ENCODE results near the gene ADGRD1.

The ADGRD1 gene

DNA sequence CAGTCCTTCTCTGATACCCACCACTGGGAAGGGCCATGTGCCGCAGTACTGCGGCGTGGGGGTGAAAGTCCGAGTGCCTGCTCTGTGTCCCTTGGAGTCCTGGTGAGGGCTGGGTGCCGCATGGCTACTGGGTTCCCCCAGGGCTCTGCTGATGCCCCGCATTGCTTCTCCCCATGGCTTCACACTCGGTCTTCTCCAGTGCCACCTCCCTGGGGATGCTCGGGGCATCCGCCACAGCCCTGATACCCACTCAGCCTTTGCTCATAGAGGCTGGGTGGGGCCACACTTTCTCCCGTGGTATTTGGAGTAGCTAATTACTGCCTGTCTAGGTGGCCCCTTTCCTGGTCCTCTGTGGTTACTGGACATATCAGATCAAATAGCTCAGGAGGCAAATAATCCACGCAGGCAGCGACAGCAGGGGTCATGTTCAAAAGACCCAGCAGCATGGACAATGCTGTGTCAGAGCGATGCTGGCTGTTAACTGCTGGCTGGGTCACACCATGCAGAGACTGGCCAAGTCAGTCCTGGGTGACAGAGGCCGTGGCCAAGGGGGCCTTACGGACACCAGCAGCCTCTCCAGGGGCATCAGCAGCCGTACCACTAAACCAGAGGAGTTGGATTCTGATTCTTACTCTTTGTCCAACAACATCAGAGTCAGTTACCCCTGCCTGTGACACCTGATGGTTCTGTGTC is 106.5 kb downstream of the ADGRD1 start:
- peak; percentile 32 for DNase-seq

DNA sequence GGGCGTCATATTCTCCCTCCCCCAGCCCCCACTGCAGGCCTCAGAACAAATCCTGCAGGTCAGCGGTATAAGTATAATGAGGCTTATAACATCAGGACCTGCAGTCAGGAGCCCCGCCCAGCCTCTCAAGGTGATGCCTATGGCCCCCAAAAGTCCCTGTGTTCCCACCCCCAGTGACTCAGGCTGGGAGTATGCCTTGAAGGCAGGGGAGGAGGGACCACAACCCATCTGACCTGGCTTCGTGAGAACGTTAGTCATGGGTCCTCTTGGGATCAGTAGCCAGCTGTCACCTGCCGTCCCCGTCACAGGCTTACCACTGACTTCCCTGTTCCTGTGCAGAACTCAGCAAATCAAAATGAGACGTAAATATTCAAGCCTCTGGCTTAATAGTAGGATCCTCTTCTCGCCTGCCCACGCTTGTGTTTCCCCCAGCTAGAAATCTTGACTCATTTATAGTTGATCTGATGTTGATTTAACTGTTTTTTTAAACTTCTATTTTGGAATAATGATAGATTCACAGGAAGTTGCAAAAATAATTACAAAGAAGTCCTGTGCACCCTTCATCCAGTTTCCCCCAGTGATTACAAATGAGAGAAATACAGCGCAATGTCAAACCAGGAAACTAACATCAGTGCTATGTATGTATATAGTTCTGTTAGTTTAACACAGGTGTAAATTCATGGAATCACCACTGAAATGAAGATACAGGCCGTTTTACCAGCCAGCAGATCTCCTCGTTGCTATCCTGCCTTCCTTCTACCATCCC is 107.5 kb downstream of the ADGRD1 start:
- DNase-seq, result peak; percentile 46

DNA sequence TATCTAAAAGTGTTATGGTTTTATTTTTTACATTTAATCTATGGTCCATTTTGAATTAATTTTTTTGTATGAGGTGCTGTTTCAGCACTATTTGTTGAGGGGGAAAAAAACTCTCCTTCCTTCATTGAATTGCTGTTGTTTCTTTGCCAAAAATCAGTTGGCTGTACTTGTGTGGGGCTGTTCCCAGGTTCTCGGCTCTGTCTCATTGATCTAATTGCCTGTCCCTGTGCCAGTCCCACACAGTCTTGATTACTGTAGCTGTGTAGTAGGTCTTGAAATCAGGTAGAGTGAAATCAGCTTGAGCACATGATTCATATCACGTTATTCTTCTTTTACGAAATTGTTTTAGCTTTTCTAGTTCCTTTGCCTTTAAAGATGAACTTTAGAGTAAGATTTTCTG is 109.7 kb downstream of the ADGRD1 start:
- DNase-seq, result no peak

DNA sequence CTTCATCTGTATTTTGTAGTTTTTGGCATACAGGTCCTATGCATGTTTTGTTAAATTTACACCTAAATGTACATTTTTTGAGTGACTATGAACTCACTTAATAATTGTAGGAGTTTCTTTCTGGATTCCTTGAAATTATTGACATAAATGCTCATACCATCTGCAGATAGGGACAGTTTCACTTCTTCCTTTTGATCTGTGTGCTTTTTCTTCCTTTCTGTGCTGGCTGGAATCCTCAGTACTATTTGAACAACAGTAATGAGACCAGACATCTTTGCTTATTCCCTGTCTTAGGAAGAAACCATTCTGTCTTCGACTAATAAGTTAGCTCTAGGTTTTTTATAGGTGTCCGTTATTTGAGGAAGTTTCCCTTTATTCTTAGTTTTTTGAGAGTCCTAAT is 110.3 kb downstream of the ADGRD1 start:
- DNase-seq, result no peak

DNA sequence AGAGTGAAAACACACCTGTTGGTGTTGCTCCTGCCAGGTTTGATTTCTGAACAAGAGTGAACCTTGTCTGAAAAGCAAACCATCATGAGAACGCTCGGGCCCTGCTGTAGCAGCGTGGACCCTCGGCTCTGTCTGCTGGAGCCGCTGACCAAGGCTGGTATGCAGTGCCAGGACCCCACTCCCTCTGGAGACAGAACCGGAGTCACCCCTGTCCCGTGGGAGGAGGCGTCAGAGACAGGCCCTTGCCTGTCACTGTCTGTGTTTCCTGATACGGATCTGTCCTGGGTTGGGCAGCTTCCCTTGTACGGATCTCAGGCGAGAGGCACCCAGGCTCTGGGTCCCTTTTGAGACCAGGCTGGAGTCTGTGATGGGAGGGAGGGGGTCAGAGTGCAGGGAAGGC is 111.6 kb downstream of the ADGRD1 start:
- DNase-seq, result peak; percentile 12

DNA sequence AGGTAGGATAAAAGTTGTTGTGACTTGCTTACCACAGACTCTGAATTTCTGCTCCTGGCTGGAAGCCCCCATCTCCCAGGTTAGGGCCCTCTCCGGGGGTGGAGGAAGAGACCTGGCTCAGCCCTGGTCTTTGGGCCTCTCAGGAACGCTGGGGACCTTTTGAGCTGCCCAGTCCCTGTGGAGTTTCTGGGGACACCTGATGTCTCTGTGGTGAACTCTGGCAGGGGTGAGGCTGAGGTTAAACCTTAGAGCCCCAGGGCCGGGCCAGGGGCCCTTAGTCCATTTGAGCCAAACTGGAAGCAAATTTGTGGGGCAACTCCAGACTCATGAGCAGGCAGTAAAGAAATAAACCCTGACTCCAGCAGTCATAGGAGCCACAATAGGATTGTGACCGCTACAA is 112.1 kb downstream of the ADGRD1 start:
- DNase-seq, result no peak

DNA sequence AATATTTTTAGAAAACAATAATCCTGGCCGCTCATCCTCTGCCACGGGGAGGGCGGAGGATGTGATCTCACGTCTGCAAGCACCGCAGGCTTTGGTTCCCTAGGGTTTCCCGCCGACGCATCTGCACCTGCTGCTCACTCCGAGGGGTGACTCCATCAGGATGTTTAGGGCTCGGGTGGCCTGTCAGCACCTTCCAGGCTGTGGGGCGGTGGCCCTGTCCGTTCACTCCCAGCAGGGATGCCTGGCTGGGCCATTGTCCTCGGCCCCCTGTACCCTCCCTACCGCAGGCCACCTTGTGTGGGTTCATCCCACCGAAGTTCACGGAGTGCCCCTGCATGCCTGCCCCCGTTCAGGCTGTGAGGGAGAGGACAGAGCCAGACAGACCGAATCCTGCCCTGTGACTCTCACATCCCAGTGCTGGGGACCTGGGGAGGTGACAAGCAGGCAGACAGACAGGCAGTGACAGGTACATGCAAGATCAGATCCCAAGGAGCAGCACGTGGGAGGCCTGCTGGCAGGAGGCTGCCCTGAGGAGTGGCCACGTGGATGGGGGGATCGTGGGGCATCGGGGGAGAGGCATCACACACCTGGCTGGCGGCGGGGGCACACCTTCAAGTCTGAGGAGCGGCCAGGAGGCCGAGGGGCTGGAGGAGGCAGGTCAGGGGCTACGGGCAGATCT is 112.6 kb downstream of the ADGRD1 start:
- peak; percentile 42 for DNase-seq

DNA sequence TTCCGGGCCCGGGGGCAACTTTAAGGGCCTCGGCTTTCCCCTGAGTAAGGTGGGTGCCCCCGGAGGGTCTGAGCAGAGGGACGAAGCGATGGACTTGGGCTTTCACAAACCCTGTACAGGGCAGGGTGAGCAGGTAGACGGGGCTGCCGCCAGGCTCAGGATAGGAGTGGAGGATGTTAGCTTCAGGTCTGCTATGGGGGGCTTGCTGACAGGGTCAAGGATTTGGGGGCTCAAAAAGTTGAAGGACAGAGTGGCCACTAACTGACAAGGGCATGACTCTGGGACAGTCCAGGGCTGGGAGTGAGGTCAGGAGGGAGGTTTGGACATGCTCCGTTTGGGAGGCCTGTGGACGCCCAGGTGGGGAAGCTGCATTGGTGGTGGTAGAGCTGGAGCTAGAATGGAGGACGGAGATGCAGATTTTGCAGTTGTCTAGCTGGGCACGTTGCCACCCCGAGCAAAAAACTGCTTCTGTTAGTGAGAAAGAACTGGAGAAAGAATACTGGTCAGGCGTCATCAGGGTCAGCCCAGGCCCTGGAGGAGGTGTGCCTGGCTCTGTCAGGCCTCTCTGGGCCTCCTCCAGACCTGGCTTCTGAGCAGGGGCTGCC is 113.3 kb downstream of the ADGRD1 start:
- DNase-seq, result peak; percentile 33

DNA sequence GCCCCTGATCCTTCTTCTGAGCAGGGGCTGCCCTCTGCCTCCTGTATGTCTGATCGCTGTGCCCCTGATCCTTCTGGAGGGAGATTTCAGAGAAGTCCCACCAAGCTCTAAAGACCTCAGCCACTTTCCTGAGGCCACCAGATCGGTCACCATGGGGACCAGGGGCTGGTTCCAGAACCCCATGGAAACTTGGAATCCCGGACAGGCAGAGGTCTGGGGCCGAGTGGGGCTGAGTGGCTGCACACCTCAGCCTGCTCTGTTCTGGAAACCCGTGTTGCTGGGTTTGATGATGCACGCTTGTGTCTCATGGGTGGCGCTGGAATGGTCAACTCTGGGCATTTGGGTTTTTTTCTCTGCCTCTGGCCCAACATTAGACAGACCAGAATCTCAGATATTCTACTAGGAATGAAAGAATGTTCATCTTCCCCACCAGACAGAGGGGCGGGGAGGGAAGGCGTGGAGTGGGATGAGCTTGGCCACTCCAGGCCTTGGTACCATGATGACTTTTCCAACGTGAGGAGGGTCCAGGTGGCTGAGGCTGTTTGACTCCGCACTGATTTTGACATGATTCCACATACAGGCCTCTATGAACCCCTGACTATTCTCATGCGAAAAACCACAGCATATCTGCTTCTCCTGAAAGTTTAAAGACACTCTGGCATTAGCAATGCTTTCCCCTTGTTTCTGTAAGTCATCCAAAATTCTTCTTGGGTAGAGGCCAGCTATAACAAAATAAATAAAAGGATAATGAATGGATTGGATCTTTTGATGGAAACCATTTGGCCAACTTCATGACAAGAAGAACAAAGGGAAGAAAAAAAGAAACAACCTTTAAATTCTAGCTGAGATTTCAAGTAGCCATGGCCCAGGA is 114.5 kb downstream of the ADGRD1 start:
- DNase-seq, result peak; percentile 26

DNA sequence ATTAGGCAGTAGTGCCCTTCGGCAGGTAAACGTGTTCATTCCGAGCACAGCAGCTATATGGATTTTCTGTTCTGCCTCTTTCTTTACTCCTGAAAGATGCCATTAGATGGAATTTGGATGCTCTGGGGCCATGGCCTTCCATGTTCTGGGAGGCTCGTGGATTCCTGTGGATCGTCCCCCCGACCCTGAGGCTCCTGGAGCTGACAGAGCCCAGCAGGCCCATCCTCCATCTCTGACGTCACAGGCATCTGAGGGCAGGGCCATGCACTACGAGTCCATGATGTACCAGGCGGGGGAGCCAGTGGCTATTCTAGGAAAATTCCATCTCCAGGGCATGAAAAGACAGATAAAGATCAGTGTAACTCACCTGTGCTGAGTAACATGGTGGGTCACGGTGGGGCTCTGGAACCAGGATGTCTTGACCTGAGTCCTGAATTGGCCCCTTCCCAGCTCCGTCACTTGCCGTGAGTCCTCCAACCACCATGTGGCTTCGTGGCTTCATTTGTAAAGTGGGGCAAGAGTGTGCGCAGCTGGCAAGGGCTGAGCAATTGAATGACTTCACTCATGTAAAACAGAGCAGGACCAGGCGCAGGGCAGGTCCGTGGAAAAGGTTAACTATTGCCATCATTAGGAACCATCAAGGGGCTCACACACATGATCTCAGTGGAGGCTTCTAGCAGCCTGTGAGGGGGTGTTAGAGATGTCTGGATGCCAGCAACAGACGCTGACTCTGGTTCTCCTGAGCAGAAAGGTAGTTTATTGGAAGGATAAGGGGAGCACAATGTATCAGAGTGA is 115.4 kb downstream of the ADGRD1 start:
- peak; percentile 37 for DNase-seq

DNA sequence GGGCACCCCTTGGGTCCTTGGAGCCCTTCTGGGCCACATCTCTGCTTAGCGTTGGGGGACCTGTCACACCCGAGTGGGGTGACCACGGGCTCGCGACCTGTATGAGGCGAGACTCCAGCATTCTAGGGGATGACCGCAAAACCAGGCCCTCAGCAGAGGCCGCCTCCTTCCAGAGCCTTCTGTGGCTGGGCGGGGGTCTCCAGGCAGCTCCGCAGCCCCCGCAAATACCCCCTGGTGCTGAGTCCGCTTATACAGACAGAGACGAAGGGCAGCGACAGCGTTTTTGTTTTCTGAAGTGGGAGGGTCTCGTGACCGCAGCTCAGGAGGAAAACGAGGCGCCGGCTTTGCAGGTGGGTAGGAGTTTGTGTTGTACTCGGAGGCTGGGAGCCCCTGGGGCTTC is 116.4 kb downstream of the ADGRD1 start:
- DNase-seq, result peak; percentile 37

DNA sequence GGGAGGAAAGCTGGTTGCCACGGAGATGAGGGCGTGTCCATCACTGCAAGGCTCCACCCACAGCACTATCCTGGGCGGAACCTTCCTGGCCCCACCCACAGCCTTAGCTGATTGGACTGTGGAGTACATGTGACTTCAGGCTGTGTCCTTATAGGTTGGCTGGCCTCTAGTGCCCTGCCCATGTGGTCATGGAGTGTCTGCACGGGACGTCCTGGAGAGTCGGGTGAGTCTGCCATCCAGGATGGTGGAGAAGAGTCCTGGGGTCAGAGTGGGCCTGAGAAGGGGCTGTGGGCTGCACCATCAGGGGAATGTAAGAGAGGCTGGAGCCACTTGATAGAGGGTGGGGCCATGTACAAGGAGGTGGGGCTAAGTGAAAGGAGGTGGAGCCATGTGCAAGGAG is 117.0 kb downstream of the ADGRD1 start:
- peak; percentile 47 for DNase-seq

DNA sequence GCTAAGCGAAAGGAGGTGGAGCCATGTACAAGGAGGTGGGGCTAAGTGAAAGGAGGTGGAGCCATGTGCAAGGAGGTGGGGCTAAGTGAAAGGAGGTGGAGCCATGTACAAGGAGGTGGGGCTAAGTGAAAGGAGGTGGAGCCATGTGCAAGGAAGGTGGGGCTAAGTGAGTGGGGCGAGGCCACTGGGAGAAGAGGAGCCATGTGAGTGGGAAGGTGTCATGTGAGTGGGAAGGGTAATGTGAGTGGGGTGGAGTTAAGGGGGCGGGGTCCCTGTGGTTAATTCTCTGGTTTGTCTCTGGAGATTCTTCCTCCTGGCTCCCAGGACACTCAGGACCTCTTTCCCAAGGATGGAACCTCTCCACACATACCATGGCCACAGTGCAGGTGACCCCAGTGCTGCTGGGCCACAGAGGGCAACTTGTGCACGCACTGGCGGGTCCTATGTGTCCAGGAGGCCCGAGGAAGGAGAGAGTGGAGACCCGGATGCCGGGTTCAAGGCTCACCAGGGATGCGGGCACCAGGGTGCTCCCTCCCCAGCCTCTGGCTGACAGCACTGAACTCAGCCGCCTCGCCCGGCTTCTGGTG is 117.6 kb downstream of the ADGRD1 start:
- DNase-seq, result peak; percentile 28

DNA sequence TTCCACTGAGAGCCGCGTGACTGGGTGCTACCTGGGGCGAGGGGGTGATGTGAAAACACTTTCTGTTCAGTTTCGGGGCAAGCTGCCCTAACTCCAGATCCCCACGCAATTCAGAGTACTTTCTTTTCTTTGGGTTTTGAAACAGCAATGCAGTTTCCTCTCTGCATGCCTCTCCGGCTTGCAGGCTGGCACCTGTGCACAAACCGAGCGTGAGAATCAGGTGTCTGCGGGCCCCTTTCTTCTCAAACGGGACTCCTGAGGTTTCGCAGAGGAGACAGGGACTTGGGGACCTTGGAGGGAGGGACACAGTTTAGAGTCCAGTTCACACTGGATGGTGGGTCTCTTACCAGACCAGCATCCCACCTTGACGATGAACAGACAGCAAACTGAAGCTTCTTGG is 118.2 kb downstream of the ADGRD1 start:
- DNase-seq, result peak; percentile 32

DNA sequence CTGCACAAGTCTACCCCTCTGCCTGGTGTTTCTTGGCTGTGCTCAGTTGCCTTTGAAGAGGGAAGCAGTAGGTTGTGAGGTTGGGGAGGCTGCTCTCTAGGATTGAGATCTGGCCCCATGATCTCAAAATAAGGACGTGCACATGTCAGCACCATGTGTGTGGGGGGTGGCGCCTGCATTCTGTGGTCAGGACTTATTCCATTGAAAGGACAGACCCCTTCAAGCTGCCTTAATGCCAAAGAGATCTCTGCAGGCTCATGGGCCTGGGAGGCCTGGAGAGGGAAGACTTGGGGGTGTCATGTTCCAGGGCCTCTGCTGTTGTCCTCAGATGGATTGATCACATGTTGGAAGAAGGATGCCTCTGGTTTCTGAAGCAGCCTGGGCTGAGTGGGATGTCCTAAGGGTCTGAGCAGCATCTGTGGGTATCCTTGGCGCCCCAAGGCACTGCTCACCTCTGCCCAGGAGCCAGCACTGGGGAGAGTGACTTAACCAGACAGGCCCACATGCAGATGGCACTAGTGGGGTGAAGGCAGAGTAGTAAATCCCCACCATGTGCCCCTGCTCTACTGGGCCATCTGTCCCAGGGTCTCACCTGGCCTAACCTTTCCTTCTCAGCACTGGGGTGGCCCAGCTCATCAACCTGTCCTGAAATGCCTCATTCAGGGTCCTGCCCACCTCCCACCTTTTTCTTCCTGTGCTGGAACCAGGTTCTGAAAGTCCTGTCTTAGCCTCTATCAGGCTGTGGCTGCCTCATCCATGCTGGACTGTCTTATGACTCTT is 118.9 kb downstream of the ADGRD1 start:
- peak; percentile 44 for DNase-seq

DNA sequence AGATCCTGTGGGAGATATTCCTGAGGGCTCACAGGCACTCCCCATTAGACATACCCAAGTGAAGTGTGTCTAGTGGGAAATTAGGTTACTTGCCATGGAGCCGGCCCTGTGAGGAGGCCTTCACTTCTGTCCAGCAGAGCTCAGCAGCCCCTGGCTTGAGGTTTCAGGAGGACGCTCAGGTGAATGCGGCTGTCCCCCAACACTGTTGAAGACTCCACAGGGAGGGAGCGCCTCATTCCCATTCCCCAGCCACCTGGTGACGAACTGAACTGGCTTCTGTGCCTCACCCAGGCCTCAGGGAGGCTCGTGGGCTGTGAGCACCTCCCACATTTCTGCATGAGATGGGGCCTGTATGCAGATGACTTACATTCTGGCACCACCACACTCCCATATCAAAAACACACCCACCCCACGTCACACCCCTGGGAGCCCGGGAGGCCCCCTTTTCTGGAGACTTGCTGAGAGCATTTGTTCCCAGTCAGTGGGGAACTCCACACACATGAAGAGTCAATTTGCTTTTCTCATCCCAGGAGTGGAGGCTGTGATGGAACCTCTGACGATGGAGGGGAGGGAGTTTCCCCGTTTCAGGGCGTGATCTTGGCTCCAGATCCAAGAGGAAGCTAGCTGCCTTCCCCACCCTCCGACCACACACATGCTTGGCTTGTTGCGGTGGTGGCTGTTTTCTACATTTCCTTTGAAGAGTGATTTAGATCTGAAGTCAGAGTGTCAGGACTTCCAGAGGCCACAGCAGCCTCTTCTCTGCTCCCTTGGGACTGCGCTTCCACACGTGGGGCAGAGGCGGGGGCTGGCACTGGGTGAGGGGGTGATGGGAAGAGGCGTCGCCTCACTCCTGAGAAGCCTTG is 120.7 kb downstream of the ADGRD1 start:
- DNase-seq, result peak; percentile 40

DNA sequence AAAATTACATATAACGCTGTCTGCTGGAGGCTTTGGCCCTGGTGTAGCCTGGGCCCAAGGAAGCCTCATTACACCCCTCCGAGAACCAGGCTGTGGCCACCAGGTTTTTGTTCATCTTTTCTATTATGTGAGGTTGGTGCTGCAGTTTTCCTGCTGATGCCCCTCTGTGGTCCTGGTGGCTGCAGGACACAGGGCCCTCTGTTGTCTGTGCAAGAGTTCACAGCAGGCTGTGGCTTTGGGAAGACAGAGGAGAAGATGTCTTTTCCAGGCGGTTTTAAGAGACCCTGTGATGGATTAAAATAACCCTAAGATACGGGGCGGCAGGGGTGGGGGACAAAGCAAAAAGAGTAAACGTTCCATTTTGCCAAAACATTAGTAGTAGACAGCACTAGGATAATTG is 121.5 kb downstream of the ADGRD1 start:
- DNase-seq, result peak; percentile 20

DNA sequence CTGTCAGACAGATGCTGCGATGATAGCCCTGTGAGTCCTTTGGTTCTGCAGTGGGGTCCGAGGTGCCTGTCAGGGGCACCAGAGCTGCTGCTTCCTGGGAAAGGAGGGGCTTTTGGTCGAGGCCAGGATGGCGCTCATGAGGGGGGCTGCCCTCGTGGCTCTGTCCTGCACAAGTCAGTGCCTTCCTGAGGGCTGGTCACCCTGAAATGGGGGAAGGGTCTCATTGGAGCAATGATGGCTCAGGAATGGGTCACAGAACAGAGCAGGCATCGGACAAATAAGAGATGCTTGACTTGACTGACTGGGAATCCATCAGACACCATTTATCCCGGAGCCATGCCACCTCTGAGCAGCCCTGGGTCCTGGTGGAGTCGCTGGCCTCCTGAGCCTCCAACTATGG is 121.9 kb downstream of the ADGRD1 start:
- DNase-seq, result peak; percentile 17

DNA sequence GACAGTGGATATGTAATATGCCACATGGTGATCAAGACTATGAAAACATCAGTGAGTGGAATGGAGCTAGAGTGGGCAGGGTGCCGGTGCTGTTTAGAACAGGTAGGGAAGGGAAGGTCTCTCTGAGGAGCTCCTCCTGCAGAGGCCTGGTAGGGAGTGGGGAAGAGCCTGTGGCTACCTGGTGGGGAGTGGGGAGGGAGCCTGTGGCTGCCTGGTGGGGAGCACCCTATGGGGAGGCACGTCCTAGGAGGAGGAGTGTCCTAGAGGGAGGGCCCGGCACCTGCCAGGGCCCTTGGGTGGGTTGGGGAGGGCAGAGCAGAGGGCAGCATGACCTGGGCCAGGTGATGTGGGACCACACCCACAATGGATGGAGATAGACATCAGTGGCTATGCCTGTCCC is 122.6 kb downstream of the ADGRD1 start:
- DNase-seq, result peak; percentile 25

All from activated CD8-positive, alpha-beta memory T cell treated with anti-CD3 and anti-CD28 coated beads, Interleukin-2, amount 50 U/mL, for 48 hours (primary cell).